Loucy (cell line): ENCODE measurements around the gene COL23A1.

Source experiments
- H2AFZ ChIP-seq: fragments of 200-600 bp; sonication (generic); 2 replicates; pipeline ENCODE4 v1.6.0; 2016; ENCODE audit warnings: antibody characterized with exemption, mild to moderate bottlenecking, low read length, moderate library complexity
- H3F3A ChIP-seq: fragments of 200-600 bp; 2 replicates; pipeline ENCODE4 v1.6.0; 2016; ENCODE audit warnings: antibody characterized with exemption, low read depth, mild to moderate bottlenecking
- H3K27me3 ChIP-seq: fragments of 200-600 bp; sonication (generic); 2 replicates; pipeline ENCODE4 v1.6.1; 2014; ENCODE audit warnings: low read length, mild to moderate bottlenecking; ENCODE audit not compliant: insufficient read depth, poor library complexity, severe bottlenecking
- H3K36me3 ChIP-seq: fragments of 200-600 bp; sonication (generic); 2 replicates; pipeline ENCODE4 v1.6.1; 2016; ENCODE audit warnings: low read length; ENCODE audit not compliant: insufficient read depth
- H3K4me1 ChIP-seq: fragments of 200-600 bp; sonication (generic); 2 replicates; pipeline ENCODE4 v1.5.1; 2014; ENCODE audit warnings: low read length, mild to moderate bottlenecking; ENCODE audit not compliant: insufficient read depth, poor library complexity, severe bottlenecking
- H3K4me2 ChIP-seq: fragments of 200-600 bp; sonication (generic); 2 replicates; pipeline ENCODE4 v1.6.0; 2014; ENCODE audit warnings: antibody characterized with exemption, low read length, low read depth, mild to moderate bottlenecking; ENCODE audit not compliant: poor library complexity, severe bottlenecking
- H3K4me3 ChIP-seq: fragments of 200-600 bp; sonication (generic); 2 replicates; pipeline ENCODE4 v1.5.1; 2014; ENCODE audit warnings: low read length, mild to moderate bottlenecking, mixed read lengths; ENCODE audit not compliant: poor library complexity, severe bottlenecking
- H3K79me2 ChIP-seq: fragments of 200-600 bp; sonication (generic); 2 replicates; pipeline ENCODE4 v1.6.1; 2014; ENCODE audit warnings: low read length; ENCODE audit not compliant: insufficient read depth
- H3K9ac ChIP-seq: fragments of 200-600 bp; sonication (generic); 2 replicates; pipeline ENCODE4 v1.6.0; 2014; ENCODE audit warnings: mild to moderate bottlenecking, low read depth, low read length, moderate library complexity; ENCODE audit not compliant: poor library complexity, severe bottlenecking
- H3K9me2 ChIP-seq: fragments of 200-600 bp; sonication (generic); replicated peaks from 2 replicates; pipeline ENCODE4 v1.6.1; 2016; ENCODE audit warnings: low read depth, low read length, mixed read lengths
- H3K9me3 ChIP-seq: fragments of 200-600 bp; sonication (generic); 2 replicates; pipeline ENCODE4 v1.6.1; 2014; ENCODE audit warnings: mild to moderate bottlenecking, antibody characterized with exemption, low read length, low read depth; ENCODE audit not compliant: insufficient read depth
- H4K20me1 ChIP-seq: fragments of 200-600 bp; sonication (generic); 2 replicates; pipeline ENCODE4 v1.6.0; 2014; ENCODE audit warnings: antibody characterized with exemption, low read length, mild to moderate bottlenecking; ENCODE audit not compliant: insufficient read depth, poor library complexity, severe bottlenecking
- CTCF ChIP-seq: fragments of 200-600 bp; sonication (generic); conservative IDR thresholded peaks from 2 replicates; pipeline ENCODE4 v1.5.1; 2014; ENCODE audit warnings: mild to moderate bottlenecking, antibody characterized with exemption, low read length
- EZH2phosphoT487 ChIP-seq: fragments of 200-600 bp; IDR thresholded peaks from 2 replicates; pipeline ENCODE4 v1.6.1; 2018; ENCODE audit warnings: antibody characterized with exemption, mild to moderate bottlenecking, moderate library complexity, borderline replicate concordance

The COL23A1 gene

GRCh38 chr5:178289438-178289837, 300.8 kb downstream of the COL23A1 start:
- Histone ChIP-seq H3K79me2 (no peaks in the 10 kb centered on the region), H3K4me3 (no peak overlapping the region), H3F3A (no peaks in the 10 kb centered on the region), H3K4me1 (no peaks in the 10 kb centered on the region), H4K20me1 (no peaks in the 10 kb centered on the region), H3K4me2 (no peak overlapping the region), H2AFZ (no peak overlapping the region), H3K9me2 (no peaks in the 10 kb centered on the region), H3K27me3 (no peaks in the 10 kb centered on the region), H3K9me3 (no peaks in the 10 kb centered on the region), H3K36me3 (no peaks in the 10 kb centered on the region), H3K9ac (no peak overlapping the region)
- TF ChIP-seq EZH2phosphoT487 = no peak

DNA sequence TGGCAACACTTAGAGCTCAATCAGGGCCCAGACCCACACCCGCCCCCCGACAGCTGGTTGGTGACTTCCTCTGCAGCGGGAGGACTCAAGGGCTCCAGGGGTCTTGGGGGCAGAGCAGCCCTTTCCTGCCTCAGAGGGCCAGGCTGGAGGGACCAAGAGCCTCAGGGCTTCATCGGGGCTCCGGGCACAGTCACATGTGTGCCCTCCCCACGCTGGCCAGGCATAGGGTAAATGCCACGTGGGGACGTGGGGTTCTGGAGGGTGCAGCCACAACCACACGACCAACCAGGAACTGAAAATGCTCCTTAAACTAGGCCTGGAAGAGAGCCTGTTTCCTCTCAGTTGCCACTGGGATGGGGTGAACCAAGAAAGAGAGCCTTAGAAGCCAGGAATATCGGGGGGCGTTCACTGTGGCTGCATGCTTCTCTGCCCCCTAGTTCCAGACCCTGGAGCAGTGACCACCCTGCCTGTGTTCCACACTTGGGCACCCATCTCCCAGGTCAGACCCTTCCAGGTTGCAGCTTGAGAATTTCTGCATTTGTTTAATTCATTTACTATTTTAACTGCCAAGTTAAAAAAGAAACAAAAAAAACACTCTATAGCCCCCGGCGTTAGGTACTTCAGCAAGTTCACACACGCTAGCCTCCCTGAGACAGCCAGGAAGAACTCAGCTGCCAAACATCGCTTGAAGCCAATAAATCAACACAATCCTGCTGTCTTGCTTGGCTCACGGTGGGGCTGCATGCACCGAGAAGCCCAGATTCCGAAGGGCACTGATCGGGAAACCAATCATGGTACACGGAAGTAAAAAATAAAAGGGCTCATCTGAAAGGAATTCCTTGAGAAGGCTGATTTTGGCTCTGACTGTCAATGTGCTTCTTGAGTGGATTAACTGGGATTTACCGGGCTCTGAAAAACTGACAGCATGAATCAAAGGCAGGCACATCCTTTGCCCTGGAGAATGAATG, 301.5 kb downstream of the COL23A1 start:
- H4K20me1 ChIP-seq = no peaks in the 10 kb centered on the region
- no peaks in the 10 kb centered on the region for H3K27me3 ChIP-seq
- no peaks in the 10 kb centered on the region for H3F3A ChIP-seq
- H2AFZ ChIP-seq = no peak overlapping the region
- H3K4me2 ChIP-seq = no peak overlapping the region
- H3K9me2 ChIP-seq = no peaks in the 10 kb centered on the region
- no peak overlapping the region for H3K4me3 ChIP-seq
- H3K9ac ChIP-seq = no peak overlapping the region
- no peaks in the 10 kb centered on the region for H3K79me2 ChIP-seq
- no peak for TF ChIP-seq EZH2phosphoT487
- TF ChIP-seq CTCF = no peak
- H3K4me1 ChIP-seq = no peaks in the 10 kb centered on the region
- H3K9me3 ChIP-seq = no peaks in the 10 kb centered on the region
- no peaks in the 10 kb centered on the region for H3K36me3 ChIP-seq

DNA sequence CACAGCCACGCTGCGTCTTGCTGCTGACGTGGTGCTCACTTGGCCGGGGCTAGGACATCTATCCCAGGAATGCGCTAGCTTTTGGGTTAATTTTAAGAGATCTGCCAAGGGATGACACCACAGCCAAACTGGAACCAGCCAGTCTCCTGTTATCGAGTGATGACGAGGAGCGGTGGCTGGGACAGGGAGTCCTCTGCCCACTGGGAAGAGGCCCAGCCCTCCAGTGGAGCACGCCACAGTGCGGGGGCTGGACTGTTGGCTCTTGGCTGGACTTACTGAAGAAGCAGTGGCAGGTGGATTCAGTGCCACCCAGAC, 302.4 kb downstream of the COL23A1 start:
- no peaks in the 10 kb centered on the region for H3K36me3 ChIP-seq
- H2AFZ ChIP-seq = no peak overlapping the region
- no peak overlapping the region for H3K4me2 ChIP-seq
- H3K9ac ChIP-seq = no peak overlapping the region
- H3K4me3 ChIP-seq = no peak overlapping the region
- H4K20me1 ChIP-seq = no peaks in the 10 kb centered on the region
- TF ChIP-seq CTCF (no peak), EZH2phosphoT487 (no peak)
- no peaks in the 10 kb centered on the region for H3F3A ChIP-seq
- no peaks in the 10 kb centered on the region for H3K9me2 ChIP-seq
- H3K4me1 ChIP-seq = no peaks in the 10 kb centered on the region
- H3K9me3 ChIP-seq = no peaks in the 10 kb centered on the region
- H3K27me3 ChIP-seq = no peaks in the 10 kb centered on the region
- H3K79me2 ChIP-seq = no peaks in the 10 kb centered on the region
